Lung (tissue), 12 donors: Measurements from ENCODE around the gene SBF2. TPM values are rescaled to one million over a fixed set of nuclear protein-coding genes. Genes with fewer than 3 reads are reported as not detected.

ENCODE experiments used
- ATAC-seq: fragments of 200-7000 bp; cut with Tn5 transposase; one replicate; pipeline ENCODE4 v1.9.1; 2020; ENCODE audit warnings: moderate number of reproducible peaks; ENCODE audit not compliant: insufficient read depth, low FRiP score
- DNase-seq, 3 donors: peaks; one replicate each; pipeline ENCODE4 v3.0.0-alpha.2; 2013 to 2017
- H3K27ac ChIP-seq, 2 donors: one replicate each; pipeline ENCODE4 v1.5.1; 2013; ENCODE audit warnings: mild to moderate bottlenecking in 2 of 2, moderate library complexity in 2 of 2, control low read depth in 1 of 2, inconsistent platforms in 1 of 2, low read depth in 1 of 2, low read length in 1 of 2
- H3K27me3 ChIP-seq, 3 donors: one replicate each; pipeline ENCODE4 v1.5.1; 2013; ENCODE audit warnings: low read length in 2 of 3; ENCODE audit not compliant: control insufficient read depth in 3 of 3, insufficient read depth in 3 of 3
- H3K36me3 ChIP-seq, 4 donors: one replicate each; pipeline ENCODE4 v1.5.1; 2013; ENCODE audit warnings: low read length in 4 of 4, mild to moderate bottlenecking in 1 of 4, moderate library complexity in 1 of 4; ENCODE audit not compliant: control insufficient read depth in 4 of 4, insufficient read depth in 4 of 4
- H3K4me1 ChIP-seq, 5 donors: one replicate each; pipeline ENCODE4 v1.5.1; 2013; ENCODE audit warnings: low read length in 5 of 5, mild to moderate bottlenecking in 2 of 5, moderate library complexity in 1 of 5; ENCODE audit not compliant: control insufficient read depth in 5 of 5, insufficient read depth in 5 of 5
- H3K4me3 ChIP-seq: one replicate; pipeline ENCODE4 v1.5.1; 2013; ENCODE audit warnings: mild to moderate bottlenecking, control low read depth, moderate library complexity
- H3K9ac ChIP-seq, 2 donors: one replicate each; pipeline ENCODE4 v1.5.1; 2013; ENCODE audit warnings: low read length in 2 of 2, control low read depth in 1 of 2; ENCODE audit not compliant: insufficient read depth in 1 of 2
- H3K9me3 ChIP-seq, 4 donors: one replicate each; pipeline ENCODE4 v1.5.1; 2013; ENCODE audit warnings: low read length in 3 of 4, mild to moderate bottlenecking in 1 of 4, moderate library complexity in 1 of 4; ENCODE audit not compliant: control insufficient read depth in 4 of 4, insufficient read depth in 3 of 4
- CTCF ChIP-seq: IDR thresholded peaks from 2 replicates; pipeline ENCODE4 v1.5.1; 2012; ENCODE audit warnings: mild to moderate bottlenecking; ENCODE audit errors: control extremely low read depth, extremely low read depth
- WGBS, 2 donors: extraction: QIAGEN DNeasy Blood & Tissue Kit; methylation state at CpG; one replicate each; pipeline ENCODE4 v1.1.7; 2013; 5-methylcytosine and 5-hydroxymethylcytosine counted together
- polyA plus RNA-seq, 2 donors: library from polyadenylated mRNA; stranded (reverse); fragments of 200-250 nt; gene quantifications; one replicate each; pipeline ENCODE4 v1.2.1, GENCODE V29; 2013
- total RNA-seq, 2 donors: library from RNA; depleted of rRNA in 1 of 2; stranded (reverse); fragments of >200 nt in 1 of 2; gene quantifications; one replicate each; pipeline ENCODE4 v1.2.1, GENCODE V29; 2014 to 2021
- donor health status: control.
- donor health status: control.
- donor health status: Bipolar disorder and iron deficiency.
- donor health status: healthy.
- donor health status: DM: yes; HTN: yes; CAD: no.

SBF2 gene
- total and polyA plus RNA-seq, 4 donors: 4.4 to 104 (median 24.9) TPM

- WGBS, 2 donors: 97 to 98% methylated on average over 6 of the region's 6 CpGs
- TF ChIP-seq CTCF: no peak
- no peak for ATAC-seq
- no peak overlapping the region for H3K27ac ChIP-seq
- no peaks in the 10 kb centered on the region for H3K9me3 ChIP-seq
- peaks cover 9 to 36% (median 13%) of the 10 kb centered on the region in 5 donors for H3K4me1 ChIP-seq
- H3K4me3 ChIP-seq: no peak overlapping the region
- no peak overlapping the region for H3K9ac ChIP-seq
- no peaks in the 10 kb centered on the region for H3K27me3 ChIP-seq
- no peak for DNase-seq
- H3K36me3 ChIP-seq: peaks cover 0 to 4% (median 1%) of the 10 kb centered on the region in 4 donors
Measured at GRCh38 chr11:9756878-9757277, 537.1 kb downstream of the SBF2 start.

- no peak overlapping the region for H3K4me3 ChIP-seq
- H3K36me3 ChIP-seq: peaks cover 0 to 6% (median 3%) of the 10 kb centered on the region in 4 donors
- H3K27ac ChIP-seq: no peak overlapping the region
- H3K4me1 ChIP-seq: peaks cover 9 to 36% (median 13%) of the 10 kb centered on the region in 5 donors
- WGBS, 2 donors: 88 to 95% methylated on average over 5 of the region's 5 CpGs
- no peaks in the 10 kb centered on the region for H3K27me3 ChIP-seq
- no peaks in the 10 kb centered on the region for H3K9me3 ChIP-seq
- TF ChIP-seq CTCF: no peak
- ATAC-seq (no peak), DNase-seq (no peak)
- H3K9ac ChIP-seq: no peak overlapping the region
Measured at GRCh38 chr11:9756461-9756860, 537.6 kb downstream of the SBF2 start.

GRCh38 chr11:9755561-9756185 lies 538.3 kb downstream of the SBF2 start:
- peaks cover 6 to 33% (median 13%) of the 10 kb centered on the region in 5 donors for H3K4me1 ChIP-seq
- no peak for TF ChIP-seq CTCF
- H3K4me3 ChIP-seq: no peak overlapping the region
- WGBS, 2 donors: 22 to 36% methylated on average over 7 of the region's 7 CpGs
- H3K27me3 ChIP-seq: no peaks in the 10 kb centered on the region
- no peak for DNase-seq
- no peak overlapping the region for H3K27ac ChIP-seq
- H3K36me3 ChIP-seq: peaks cover 0 to 7% (median 4%) of the 10 kb centered on the region in 4 donors
- H3K9ac ChIP-seq: no peak overlapping the region
- ATAC-seq: no peak
- H3K9me3 ChIP-seq: no peaks in the 10 kb centered on the region
